IMR-90 (cell line): ENCODE results near the gene CCDC33. TPM values are rescaled to one million over a fixed set of nuclear protein-coding genes. Genes with fewer than 3 reads are reported as not detected.

ENCODE experiments used
- ATAC-seq: fragments of 200-7000 bp; cut with Tn5 transposase; 2 replicates; pipeline ENCODE4 v1.9.1; 2020; ENCODE audit warnings: low read depth, mild to moderate bottlenecking, moderate library complexity
- BruUV-seq: library from RNA; stranded (reverse); fragments of 400-500 nt; replicated peaks from 2 replicates; lab custom pipeline; 2021; lab: Mats Ljungman, UMichigan
- CTCF ChIA-PET: fragments of 300-600 bp; formaldehyde crosslinking; extraction: SDS; loops from one replicate; lab custom pipeline; 2021; ENCODE audit warnings: antibody characterized with exemption; lab: Yijun Ruan, JAX
- POLR2A ChIA-PET: fragments of 300-600 bp; sonication (Branson Sonifier 250); formaldehyde crosslinking; loops from one replicate; lab custom pipeline; 2022; ENCODE audit warnings: antibody characterized with exemption; ENCODE audit not compliant: unreplicated experiment; lab: Charles Lee
- DNase-seq: peaks from one replicate; pipeline ENCODE4 v3.0.0; 2013
- H2AFZ ChIP-seq: replicated peaks from 2 replicates; pipeline ENCODE3; 2013; ENCODE audit warnings: low read length, mild to moderate bottlenecking; ENCODE audit not compliant: poor library complexity
- H2AK5ac ChIP-seq: 2 replicates; pipeline ENCODE4 v1.6.1; 2013; ENCODE audit warnings: low read depth, low read length, inconsistent platforms
- H2AK9ac ChIP-seq: replicated peaks from 2 replicates; pipeline ENCODE3; 2013; ENCODE audit warnings: mild to moderate bottlenecking, low read depth, low read length, moderate library complexity; ENCODE audit not compliant: poor library complexity
- H2BK120ac ChIP-seq: 2 replicates; pipeline ENCODE4 v1.6.1; 2013; ENCODE audit warnings: low read depth, low read length, inconsistent platforms
- H2BK15ac ChIP-seq: 3 replicates; pipeline ENCODE4 v1.6.1; 2013; ENCODE audit warnings: low read depth, low read length, inconsistent platforms
- H2BK20ac ChIP-seq: 2 replicates; pipeline ENCODE4 v1.6.1; 2013; ENCODE audit warnings: low read depth, mild to moderate bottlenecking, inconsistent platforms, low read length, moderate library complexity
- H2BK5ac ChIP-seq: 2 replicates; pipeline ENCODE4 v1.6.1; 2013; ENCODE audit warnings: mild to moderate bottlenecking, low read depth, low read length, inconsistent platforms; ENCODE audit not compliant: poor library complexity, severe bottlenecking
- H3K14ac ChIP-seq: replicated peaks from 2 replicates; pipeline ENCODE4 v1.6.1; 2013; ENCODE audit warnings: low read depth, low read length, inconsistent platforms
- H3K18ac ChIP-seq: 2 replicates; pipeline ENCODE4 v1.6.1; 2013; ENCODE audit warnings: low read depth, low read length, control low read depth
- H3K23ac ChIP-seq: 2 replicates; pipeline ENCODE4 v1.6.1; 2013; ENCODE audit warnings: low read depth, low read length, inconsistent platforms
- H3K27ac ChIP-seq: 2 replicates; pipeline ENCODE4 v1.5.1; 2013; ENCODE audit warnings: mild to moderate bottlenecking, control low read depth, low read length; ENCODE audit not compliant: insufficient read depth
- H3K27me3 ChIP-seq: 2 replicates; pipeline ENCODE4 v1.6.1; 2013; ENCODE audit warnings: low read length; ENCODE audit not compliant: control insufficient read depth, insufficient read depth
- H3K36me3 ChIP-seq: 2 replicates; pipeline ENCODE4 v1.6.1; 2013; ENCODE audit warnings: low read length, mixed read lengths; ENCODE audit not compliant: control insufficient read depth, insufficient read depth
- H3K4ac ChIP-seq: 2 replicates; pipeline ENCODE4 v1.6.1; 2013; ENCODE audit warnings: low read depth, low read length, inconsistent platforms
- H3K4me1 ChIP-seq: 2 replicates; pipeline ENCODE4 v1.6.1; 2013; ENCODE audit warnings: low read length, mixed read lengths; ENCODE audit not compliant: control insufficient read depth, insufficient read depth
- H3K4me2 ChIP-seq: 2 replicates; pipeline ENCODE4 v1.6.1; 2013; ENCODE audit warnings: low read depth, mild to moderate bottlenecking, control low read depth, low read length, moderate library complexity
- H3K4me3 ChIP-seq: 2 replicates; pipeline ENCODE4 v1.5.1; 2013; ENCODE audit warnings: low read depth, mild to moderate bottlenecking, control low read depth, low read length, moderate library complexity; ENCODE audit not compliant: insufficient read depth
- H3K56ac ChIP-seq: 2 replicates; pipeline ENCODE4 v1.6.1; 2013; ENCODE audit warnings: low read length, inconsistent platforms; ENCODE audit not compliant: insufficient read depth; ENCODE audit errors: extremely low read depth
- H3K79me1 ChIP-seq, 2 experiments: 2 replicates each; pipeline ENCODE4 v1.6.1; 2013; ENCODE audit warnings: low read length in 2 of 2, inconsistent platforms in 1 of 2, low read depth in 1 of 2
- H3K9ac ChIP-seq: 2 replicates; pipeline ENCODE4 v1.6.1; 2013; ENCODE audit warnings: low read depth, low read length, control low read depth
- H3K9me1 ChIP-seq: 2 replicates; pipeline ENCODE4 v1.6.1; 2013; ENCODE audit warnings: low read length, inconsistent platforms; ENCODE audit not compliant: insufficient read depth
- H3K9me3 ChIP-seq: 2 replicates; pipeline ENCODE4 v1.6.1; 2013; ENCODE audit warnings: low read length; ENCODE audit not compliant: control insufficient read depth, insufficient read depth
- H4K20me1 ChIP-seq: 2 replicates; pipeline ENCODE4 v1.6.1; 2013; ENCODE audit warnings: low read length, inconsistent platforms; ENCODE audit not compliant: insufficient read depth
- H4K5ac ChIP-seq: 2 replicates; pipeline ENCODE4 v1.6.1; 2013; ENCODE audit warnings: mild to moderate bottlenecking, low read depth, low read length, control low read depth
- H4K8ac ChIP-seq, 2 experiments: 2 replicates each; pipeline ENCODE4 v1.6.1; 2013; ENCODE audit warnings: low read depth in 2 of 2, low read length in 2 of 2, control low read depth in 1 of 2, inconsistent platforms in 1 of 2
- H4K91ac ChIP-seq: 2 replicates; pipeline ENCODE4 v1.6.1; 2013; ENCODE audit warnings: low read depth, low read length, inconsistent platforms; ENCODE audit not compliant: insufficient read depth
- CEBPB ChIP-seq: IDR thresholded peaks from 2 replicates; pipeline ENCODE4 v1.6.1; 2012; ENCODE audit warnings: low read depth, low read length, improper control_type of control experiment
- RAD21 ChIP-seq: IDR thresholded peaks from 2 replicates; pipeline ENCODE4 v1.6.1; 2012; ENCODE audit warnings: low read length, improper control_type of control experiment
- RCOR1 ChIP-seq: IDR thresholded peaks from 2 replicates; pipeline ENCODE4 v1.6.1; 2012; ENCODE audit warnings: mild to moderate bottlenecking, low read length, improper control_type of control experiment; ENCODE audit not compliant: insufficient replicate concordance
- SMC3 ChIP-seq: fragments of 150-350 bp; IDR thresholded peaks from 2 replicates; pipeline ENCODE4 v1.6.1; 2016; ENCODE audit warnings: low read depth, mild to moderate bottlenecking, antibody characterized with exemption, low read length, moderate library complexity
- WGBS, 2 experiments: methylation state at CpG; one replicate each; pipeline versions ENCODE4 v1.1.5 to v1.1.7; 2013; ENCODE audit warnings: missing lambda C conversion rate in 2 of 2; ENCODE audit not compliant: insufficient read length in 1 of 2; ENCODE audit errors: extremely low coverage in 2 of 2; 5-methylcytosine and 5-hydroxymethylcytosine counted together
- dilution Hi-C: fragments of 300-500 bp; cut with HindIII; formaldehyde crosslinking; loops from one replicate; pipeline ENCODE4 v1.14.3; 2018; ENCODE audit warnings: low sequenced_read_pairs; ENCODE audit not compliant: unreplicated experiment
- in situ Hi-C: fragments of 300-500 bp; cut with MboI; formaldehyde crosslinking; loops from 3 replicates; pipeline ENCODE4 v1.14.3; 2019; ENCODE audit warnings: low sequenced_read_pairs, inconsistent platforms, mixed read lengths
- intact Hi-C: fragments of 100-400 bp; cut with micrococcal nuclease; formaldehyde crosslinking; loops from 2 replicates; pipeline ENCODE4 v1.10.0; 2022
- polyA plus RNA-seq, 3 experiments: library from polyadenylated mRNA; depleted of rRNA; stranded (reverse); fragments of >200 nt; gene quantifications; 2 replicates each; pipeline ENCODE4 v1.2.3, GENCODE V29; 2012; ENCODE audit warnings: low replicate concordance in 1 of 3
- total RNA-seq: library from RNA; depleted of rRNA; stranded (reverse); fragments of >200 nt; gene quantifications from 2 replicates; pipeline ENCODE4 v1.2.3, GENCODE V29; 2012
- TF ChIP-seq, protein P1 (sequence below): conservative IDR thresholded peaks from 2 replicates; pipeline ENCODE4 v1.5.1; 2012; ENCODE audit warnings: mild to moderate bottlenecking, low read depth, low read length, improper control_type of control experiment

The CCDC33 gene
- total and polyA plus RNA-seq, 2 of the 4 experiments (the other 2 are of a cell fraction), result not detected

DNA sequence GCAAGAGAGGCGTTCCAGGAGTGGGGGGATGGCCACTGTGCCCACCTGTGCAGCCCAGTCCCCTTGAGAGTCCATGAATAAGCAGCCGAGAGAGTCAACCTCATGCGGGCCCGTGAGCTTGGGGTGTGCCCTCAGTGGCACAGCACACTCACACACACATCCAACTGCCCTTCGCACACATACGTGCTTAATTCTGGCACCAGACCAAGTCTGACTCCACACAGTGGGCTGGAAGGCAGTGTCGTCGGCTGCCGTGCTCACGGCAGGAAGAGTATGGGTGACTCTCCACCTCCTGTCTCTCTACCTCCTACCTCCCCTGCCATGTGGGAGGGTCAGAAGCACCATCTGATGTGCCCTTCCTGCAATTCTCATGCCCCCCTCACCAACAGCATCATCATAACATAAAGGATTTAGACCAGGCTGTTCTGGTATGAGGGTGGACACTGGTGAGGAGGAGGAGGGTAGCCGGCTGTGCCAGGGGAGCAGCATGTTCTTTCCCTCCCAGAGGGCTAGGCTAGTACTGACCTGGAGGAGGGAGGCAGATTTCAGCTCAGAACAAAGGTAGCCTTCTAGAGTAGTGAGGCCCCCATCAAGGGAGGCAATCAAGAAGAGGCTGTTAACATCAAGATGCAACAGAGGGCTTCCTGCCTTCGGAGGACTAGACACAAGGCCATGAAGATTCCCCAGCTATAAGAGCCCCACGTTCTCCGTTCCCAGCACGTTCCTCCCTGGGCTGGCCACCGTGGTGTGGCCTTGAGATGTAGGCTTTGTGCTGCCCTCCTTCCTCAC, 28.3 kb upstream of the CCDC33 start:
- ATAC-seq (no peak), DNase-seq (no peak)
- no peak overlapping the region for H2BK120ac ChIP-seq
- BruUV-seq, result no TSS peak
- peaks cover 12% of the 10 kb centered on the region for H3K4me1 ChIP-seq
- H2AK9ac ChIP-seq, result no peak overlapping the region
- in situ Hi-C loops, result no loop called here
- H2BK20ac ChIP-seq, result no peak overlapping the region
- H3K18ac ChIP-seq, result no peak overlapping the region
- H3K9me3 ChIP-seq, result no peaks in the 10 kb centered on the region
- H3K14ac ChIP-seq, result no peak overlapping the region
- no peak overlapping the region for H3K4ac ChIP-seq
- no peak overlapping the region for H2AFZ ChIP-seq
- H2BK5ac ChIP-seq, result no peak overlapping the region
- CTCF ChIA-PET, result no interaction called here
- no peak overlapping the region for H4K5ac ChIP-seq
- no peak overlapping the region for H3K9ac ChIP-seq
- POLR2A ChIA-PET, result no interaction called here
- no peaks in the 10 kb centered on the region for H3K9me1 ChIP-seq
- WGBS, 2 experiments, result 100% methylated on average over 1 of the region's 16 CpGs; no CpG with 5 or more reads in 1 of the 2 experiments
- no peaks in the 10 kb centered on the region for H3K79me1 ChIP-seq
- no peak overlapping the region for H4K91ac ChIP-seq
- H3K23ac ChIP-seq, result no peak overlapping the region
- dilution Hi-C loops, result no loop called here
- no peak for TF ChIP-seq SMC3
- TF ChIP-seq RCOR1, result no peak
- TF ChIP-seq, protein P1, sequence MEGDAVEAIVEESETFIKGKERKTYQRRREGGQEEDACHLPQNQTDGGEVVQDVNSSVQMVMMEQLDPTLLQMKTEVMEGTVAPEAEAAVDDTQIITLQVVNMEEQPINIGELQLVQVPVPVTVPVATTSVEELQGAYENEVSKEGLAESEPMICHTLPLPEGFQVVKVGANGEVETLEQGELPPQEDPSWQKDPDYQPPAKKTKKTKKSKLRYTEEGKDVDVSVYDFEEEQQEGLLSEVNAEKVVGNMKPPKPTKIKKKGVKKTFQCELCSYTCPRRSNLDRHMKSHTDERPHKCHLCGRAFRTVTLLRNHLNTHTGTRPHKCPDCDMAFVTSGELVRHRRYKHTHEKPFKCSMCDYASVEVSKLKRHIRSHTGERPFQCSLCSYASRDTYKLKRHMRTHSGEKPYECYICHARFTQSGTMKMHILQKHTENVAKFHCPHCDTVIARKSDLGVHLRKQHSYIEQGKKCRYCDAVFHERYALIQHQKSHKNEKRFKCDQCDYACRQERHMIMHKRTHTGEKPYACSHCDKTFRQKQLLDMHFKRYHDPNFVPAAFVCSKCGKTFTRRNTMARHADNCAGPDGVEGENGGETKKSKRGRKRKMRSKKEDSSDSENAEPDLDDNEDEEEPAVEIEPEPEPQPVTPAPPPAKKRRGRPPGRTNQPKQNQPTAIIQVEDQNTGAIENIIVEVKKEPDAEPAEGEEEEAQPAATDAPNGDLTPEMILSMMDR, result no peak
- TF ChIP-seq CEBPB, result no peak
- no peak for TF ChIP-seq RAD21
- H4K8ac ChIP-seq, result no peak overlapping the region
- H3K4me3 ChIP-seq, result no peak overlapping the region
- no peaks in the 10 kb centered on the region for H4K20me1 ChIP-seq
- H2AK5ac ChIP-seq, result 0 out of 2 replicates have a peak overlapping the region, but pooled peaks have one; percentile 21
- H3K27me3 ChIP-seq, result peaks cover 17% of the 10 kb centered on the region
- H3K4me2 ChIP-seq, result no peak overlapping the region
- H3K36me3 ChIP-seq, result no peaks in the 10 kb centered on the region
- no peak overlapping the region for H2BK15ac ChIP-seq
- intact Hi-C loops, result no loop called here
- H3K27ac ChIP-seq, result no peak overlapping the region
- no peak overlapping the region for H3K56ac ChIP-seq
